Measurements from ENCODE around the gene RHCE.
A peak's percentile ranks its signal among the peaks of the same experiment; 100 is the strongest.

Gene RHCE

GRCh38 chr1:25447547-25447946, 26.9 kb upstream of the RHCE start:
- ChIA-PET CTCF (no interaction called here), POLR2A (no interaction called here)
- Histone ChIP-seq H3K27ac (ENCODE audit: extremely low read depth, low read depth, low read length) (no peak overlapping the region), H3K36me3 (ENCODE audit: control insufficient read depth in 2 of 2, insufficient read depth in 1 of 2, low read length in 2 of 2) (peaks cover 9 to 18% of the 10 kb centered on the region in 2 experiments), H3K4me3 (ENCODE audit: low read depth, low read length) (no peak overlapping the region), H3K9me3 (ENCODE audit: control insufficient read depth, insufficient read depth, low read depth, low read length) (no peaks in the 10 kb centered on the region), H3K4me1 (ENCODE audit: control insufficient read depth, insufficient read depth, low read length) (peaks cover 4% of the 10 kb centered on the region; the same call in 1 of the 2 replicates)
- TF ChIP-seq ZNF23 (tag by site-specific recombination; IDR thresholded peaks at IDR 0.05; ENCODE audit: borderline replicate concordance) (no peak), ZNF449 (tag by site-specific recombination; IDR thresholded peaks at IDR 0.05) (no peak), ZNF621 (tag by site-specific recombination; IDR thresholded peaks at IDR 0.05) (no peak), ZNF350 (tag by site-specific recombination; IDR thresholded peaks at IDR 0.05) (no peak), ZNF24 (tag by site-specific recombination; IDR thresholded peaks at IDR 0.05) (no peak), ZNF48 (tag by site-specific recombination; IDR thresholded peaks at IDR 0.05) (no peak), ZNF670 (tag by site-specific recombination; IDR thresholded peaks at IDR 0.05; ENCODE audit: low read depth) (no peak), ZNF146 (tag by site-specific recombination; IDR thresholded peaks at IDR 0.05) (no peak), KLF10 (tag by site-specific recombination; IDR thresholded peaks at IDR 0.05) (no peak), ZBTB11 (tag by site-specific recombination; conservative IDR thresholded peaks at IDR 0.05; ENCODE audit: low read depth) (no peak), TRIM28 (IDR thresholded peaks at IDR 0.05; ENCODE audit: borderline replicate concordance, low read length) (no peak), ZNF664 (tag by site-specific recombination; IDR thresholded peaks at IDR 0.05) (no peak), MZF1 (tag by site-specific recombination; IDR thresholded peaks at IDR 0.05; ENCODE audit: borderline replicate concordance) (no peak)
- TF ChIP-seq, protein P1, sequence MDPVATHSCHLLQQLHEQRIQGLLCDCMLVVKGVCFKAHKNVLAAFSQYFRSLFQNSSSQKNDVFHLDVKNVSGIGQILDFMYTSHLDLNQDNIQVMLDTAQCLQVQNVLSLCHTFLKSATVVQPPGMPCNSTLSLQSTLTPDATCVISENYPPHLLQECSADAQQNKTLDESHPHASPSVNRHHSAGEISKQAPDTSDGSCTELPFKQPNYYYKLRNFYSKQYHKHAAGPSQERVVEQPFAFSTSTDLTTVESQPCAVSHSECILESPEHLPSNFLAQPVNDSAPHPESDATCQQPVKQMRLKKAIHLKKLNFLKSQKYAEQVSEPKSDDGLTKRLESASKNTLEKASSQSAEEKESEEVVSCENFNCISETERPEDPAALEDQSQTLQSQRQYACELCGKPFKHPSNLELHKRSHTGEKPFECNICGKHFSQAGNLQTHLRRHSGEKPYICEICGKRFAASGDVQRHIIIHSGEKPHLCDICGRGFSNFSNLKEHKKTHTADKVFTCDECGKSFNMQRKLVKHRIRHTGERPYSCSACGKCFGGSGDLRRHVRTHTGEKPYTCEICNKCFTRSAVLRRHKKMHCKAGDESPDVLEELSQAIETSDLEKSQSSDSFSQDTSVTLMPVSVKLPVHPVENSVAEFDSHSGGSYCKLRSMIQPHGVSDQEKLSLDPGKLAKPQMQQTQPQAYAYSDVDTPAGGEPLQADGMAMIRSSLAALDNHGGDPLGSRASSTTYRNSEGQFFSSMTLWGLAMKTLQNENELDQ (tag by site-specific recombination; IDR thresholded peaks at IDR 0.05; ENCODE audit: low read depth) = no peak
- TF ChIP-seq, protein P2, sequence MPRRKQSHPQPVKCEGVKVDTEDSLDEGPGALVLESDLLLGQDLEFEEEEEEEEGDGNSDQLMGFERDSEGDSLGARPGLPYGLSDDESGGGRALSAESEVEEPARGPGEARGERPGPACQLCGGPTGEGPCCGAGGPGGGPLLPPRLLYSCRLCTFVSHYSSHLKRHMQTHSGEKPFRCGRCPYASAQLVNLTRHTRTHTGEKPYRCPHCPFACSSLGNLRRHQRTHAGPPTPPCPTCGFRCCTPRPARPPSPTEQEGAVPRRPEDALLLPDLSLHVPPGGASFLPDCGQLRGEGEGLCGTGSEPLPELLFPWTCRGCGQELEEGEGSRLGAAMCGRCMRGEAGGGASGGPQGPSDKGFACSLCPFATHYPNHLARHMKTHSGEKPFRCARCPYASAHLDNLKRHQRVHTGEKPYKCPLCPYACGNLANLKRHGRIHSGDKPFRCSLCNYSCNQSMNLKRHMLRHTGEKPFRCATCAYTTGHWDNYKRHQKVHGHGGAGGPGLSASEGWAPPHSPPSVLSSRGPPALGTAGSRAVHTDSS (tag by site-specific recombination; IDR thresholded peaks at IDR 0.05) = no peak

DNA sequence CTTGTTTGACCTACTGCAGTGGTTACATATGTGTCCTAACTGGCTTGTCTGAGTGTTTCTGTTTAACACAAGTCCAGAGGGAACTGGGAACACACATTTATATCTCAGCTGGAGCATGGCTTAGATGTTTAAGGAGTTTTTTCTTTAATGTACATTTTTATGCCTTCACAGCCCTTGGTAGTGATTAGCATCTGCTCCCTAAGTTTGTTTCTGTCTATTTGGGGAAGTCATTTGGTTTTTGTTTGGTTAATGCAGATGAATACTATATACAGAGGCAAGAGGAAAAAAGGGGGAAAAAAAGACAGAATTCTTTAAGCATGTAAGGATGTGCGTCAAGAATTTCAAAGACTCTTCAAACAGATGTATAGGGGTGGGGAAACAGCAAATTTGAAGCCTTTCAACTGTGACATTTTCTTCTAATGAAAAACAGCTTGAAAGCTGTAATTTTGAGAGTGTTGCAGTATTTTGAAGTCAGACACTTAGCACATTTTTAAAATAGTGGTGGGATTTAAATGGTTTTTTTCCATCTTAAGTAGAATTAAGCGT, 25.4 kb upstream of the RHCE start:
- Histone ChIP-seq H3K4me1 (ENCODE audit: control insufficient read depth, insufficient read depth, low read length) (peaks cover 4% of the 10 kb centered on the region; the same call in 1 of the 2 replicates), H3K4me3 (ENCODE audit: low read depth, low read length) (no peak overlapping the region), H3K27ac (ENCODE audit: extremely low read depth, low read depth, low read length) (no peak overlapping the region), H3K9me3 (ENCODE audit: control insufficient read depth, insufficient read depth, low read depth, low read length) (no peaks in the 10 kb centered on the region), H3K36me3 (ENCODE audit: control insufficient read depth in 2 of 2, insufficient read depth in 1 of 2, low read length in 2 of 2) (peaks cover 9 to 18% of the 10 kb centered on the region in 2 experiments)
- ChIA-PET POLR2A (no interaction called here), CTCF (interaction anchor here (1.0 kb wide), 1 partner anchor 42 kb away, joined by 4 read pairs; no protein-coding TSS in a partner anchor)
- TF ChIP-seq PRDM6 (tag by site-specific recombination; IDR thresholded peaks at IDR 0.05) (0 out of 2 replicates have a peak, but pooled peaks have one; percentile 48), ZNF426 (tag by site-specific recombination; IDR thresholded peaks at IDR 0.05) (no peak)

Measured in HEK293 (cell line).